HG03103 (cell line): ENCODE data around the gene SLC22A14.

Source experiments
- ATAC-seq: cut with Tn5 transposase; IDR thresholded peaks from one replicate; pipeline ENCODE4 v1.9.1; 2021; ENCODE audit warnings: low read depth; ENCODE audit not compliant: unreplicated experiment

The SLC22A14 gene

DNA sequence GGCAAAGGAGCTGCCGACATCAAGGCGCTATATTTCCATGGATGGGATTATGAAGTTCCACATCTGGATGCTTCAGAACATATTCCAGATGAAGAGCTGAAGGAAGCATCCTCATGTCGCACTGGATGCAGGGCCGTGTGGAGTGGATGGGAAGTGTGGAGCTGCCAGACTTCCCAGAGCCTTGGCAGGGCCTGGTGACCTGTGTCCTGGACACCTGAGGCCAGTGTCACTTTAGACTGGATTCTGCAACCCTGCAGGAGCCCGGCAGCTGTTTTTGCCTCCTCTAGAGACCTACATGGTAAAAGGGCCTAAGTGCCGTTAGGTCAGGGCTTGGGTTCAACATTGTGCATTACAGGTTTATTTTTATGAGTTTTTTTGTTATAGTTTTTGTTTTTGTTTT lies 53.2 kb downstream of the SLC22A14 start:
- no peak for ATAC-seq

DNA sequence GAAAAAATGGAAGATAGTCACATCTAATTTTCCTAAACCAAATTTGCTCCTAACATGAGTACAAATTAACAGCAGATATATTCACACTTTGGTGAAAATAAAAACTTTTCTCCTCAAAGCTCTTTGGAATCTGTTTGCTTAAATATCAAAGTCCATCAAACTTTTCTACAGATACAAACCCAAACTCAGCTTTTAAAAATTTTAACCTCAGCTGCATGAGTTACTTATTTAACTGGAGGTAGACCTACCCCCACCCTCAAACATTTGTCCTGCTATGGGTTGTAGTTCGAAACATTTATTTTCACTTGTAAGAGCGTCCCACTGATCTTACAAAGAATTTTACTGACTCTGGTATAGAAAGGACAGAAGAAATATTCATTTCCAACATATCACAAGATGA lies 55.6 kb downstream of the SLC22A14 start:
- no peak for ATAC-seq

DNA sequence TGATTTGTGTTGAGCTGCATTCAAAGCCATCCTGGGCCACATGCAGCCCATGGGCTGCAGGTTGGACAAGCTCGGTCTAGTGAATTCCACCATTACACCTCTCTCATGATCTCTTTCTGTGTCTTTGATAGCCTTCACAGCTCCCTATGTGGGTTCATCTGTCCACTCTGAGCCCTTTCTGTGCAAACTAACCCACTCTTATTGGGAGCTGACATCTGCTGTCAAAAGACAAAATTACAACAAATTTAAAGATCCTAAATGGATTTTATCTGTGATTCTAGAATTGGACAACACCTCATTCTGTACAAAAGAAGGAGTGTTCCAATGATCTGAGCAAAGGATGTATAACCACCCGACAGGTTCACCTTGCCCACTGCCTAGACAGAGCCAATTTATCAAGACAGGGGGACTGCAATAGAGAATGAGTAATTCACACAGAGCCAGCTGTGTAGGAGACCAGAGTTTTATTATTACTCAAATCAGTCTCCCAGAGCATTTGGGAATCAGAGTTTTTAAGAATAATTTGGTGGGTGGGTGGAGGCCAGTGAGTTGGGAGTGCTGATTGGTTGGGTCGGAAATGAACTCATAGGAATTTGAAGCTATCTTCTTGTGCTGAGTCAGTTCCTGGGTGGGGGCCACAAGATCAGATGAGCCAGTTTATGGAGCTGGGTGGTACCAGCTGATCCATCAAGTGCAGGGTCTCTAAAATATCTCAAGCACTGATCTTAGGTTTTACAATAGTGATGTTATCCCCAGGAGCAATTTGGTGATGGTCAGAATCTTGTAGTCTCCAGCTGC lies 61.9 kb downstream of the SLC22A14 start:
- ATAC-seq = no peak

DNA sequence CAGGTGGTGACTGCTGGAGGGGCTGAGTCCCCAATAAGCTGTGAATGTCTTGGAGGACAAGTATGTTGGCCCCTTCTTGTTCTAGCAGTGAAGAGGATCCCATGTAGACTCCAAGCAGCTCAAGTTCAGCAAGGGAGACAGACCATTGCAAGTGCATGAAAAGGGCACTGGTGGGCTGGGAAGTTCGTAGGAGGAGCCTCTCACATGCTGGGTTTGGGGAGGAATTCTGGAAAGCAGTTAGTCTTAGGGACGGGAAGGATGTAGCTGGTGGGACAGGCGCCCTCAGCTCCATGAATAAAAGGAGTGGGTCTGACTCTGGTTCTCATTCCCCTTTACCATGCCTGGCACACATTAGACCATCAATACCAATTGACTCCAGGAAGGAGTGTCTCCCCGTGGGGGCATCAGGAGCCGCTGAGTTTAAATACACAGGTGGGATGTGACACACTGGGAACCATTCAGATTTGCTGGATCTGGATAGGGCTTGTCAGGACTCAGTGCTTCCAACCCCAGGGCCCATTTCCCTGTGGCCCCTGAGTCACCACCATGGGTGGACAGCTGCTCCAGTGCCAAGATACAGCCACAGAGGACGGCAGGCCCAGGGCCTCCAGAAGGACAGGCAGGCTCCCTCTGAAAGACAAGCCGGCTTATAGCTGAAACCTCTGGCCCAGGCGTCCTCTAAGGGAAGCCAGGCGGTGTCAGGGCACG lies 63.9 kb downstream of the SLC22A14 start:
- no peak for ATAC-seq

DNA sequence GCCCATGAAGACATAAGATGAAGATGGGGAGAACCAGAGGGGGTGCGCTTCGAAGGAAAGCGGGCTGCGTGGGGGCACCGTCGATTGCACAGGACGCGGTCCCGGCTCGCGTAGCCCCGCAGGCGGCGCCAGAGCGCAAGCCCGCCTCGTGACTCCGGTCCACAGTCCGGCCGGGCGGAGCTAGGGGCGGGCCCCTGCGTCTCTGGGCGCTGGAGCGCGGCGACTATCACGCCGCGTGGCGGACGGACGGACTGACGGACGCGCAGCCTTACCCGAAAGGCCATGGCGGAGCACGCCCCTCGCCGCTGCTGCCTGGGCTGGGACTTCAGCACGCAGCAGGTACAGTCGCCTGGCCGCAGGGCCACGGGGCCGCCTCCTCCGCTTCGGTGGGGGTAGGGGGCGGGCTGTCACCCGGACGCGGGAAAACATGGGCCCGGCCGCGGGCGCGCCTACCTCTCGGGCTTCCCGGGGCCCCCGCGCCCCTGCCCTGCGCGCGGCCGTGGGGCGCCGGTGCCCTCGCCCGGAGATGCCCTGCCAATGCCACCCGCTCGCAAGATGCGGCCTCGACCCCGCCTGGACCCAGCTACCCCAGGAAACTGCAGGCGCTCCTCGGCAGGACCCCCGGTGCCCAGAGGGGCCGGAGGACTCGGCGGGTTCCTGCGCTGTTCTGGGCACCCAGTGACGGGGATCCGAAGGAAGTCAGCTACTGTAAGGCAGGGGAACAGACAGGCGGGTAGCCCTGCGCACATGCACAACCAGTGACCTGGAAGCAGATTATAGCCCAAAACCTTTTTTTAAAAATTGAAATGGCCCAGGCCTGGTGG lies 64.7 kb downstream of the SLC22A14 start, which contains the start of gene XYLB:
TSS of gene XYLB (plus strand) at position 199 of the 824 bp plus-strand sequence. CDS start at position 283, 84 bp downstream.
- peak; percentile 94 for ATAC-seq

DNA sequence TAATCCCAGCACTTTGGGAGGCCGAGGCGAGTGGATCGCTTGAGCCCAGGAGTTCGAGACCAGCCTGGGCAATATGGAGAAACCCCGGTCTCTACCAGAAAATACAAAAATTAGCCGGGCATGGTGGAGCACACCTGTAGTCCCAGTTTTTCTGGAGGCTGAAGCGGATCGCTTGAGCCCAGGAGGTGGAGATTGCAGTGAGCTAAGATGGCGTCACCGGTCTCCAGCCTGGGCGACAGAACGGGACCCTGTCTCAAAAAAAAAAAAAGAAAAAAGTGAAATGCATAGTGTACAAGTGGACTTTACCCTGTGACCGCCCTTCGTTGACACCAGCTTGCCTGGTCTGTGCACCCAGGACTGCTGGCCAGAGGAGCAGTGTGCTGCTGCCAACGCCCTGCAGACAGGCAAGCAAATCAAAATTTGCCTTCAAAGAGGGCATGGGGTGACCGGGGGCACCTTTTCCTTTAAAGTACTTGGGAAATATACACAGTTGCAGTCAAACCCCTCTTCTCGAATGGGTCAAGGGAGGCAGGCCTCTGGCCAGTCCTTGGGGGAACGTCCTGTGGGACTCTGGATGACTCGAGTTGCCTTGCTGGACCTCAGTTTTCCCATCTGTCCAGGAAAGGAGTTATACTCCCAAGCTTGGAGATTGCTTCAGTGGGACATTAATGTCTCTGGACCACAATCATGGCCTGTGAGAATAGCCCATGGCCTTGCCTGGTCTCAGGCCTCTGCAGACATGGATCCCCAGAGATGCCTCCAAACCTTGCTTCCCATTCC lies 65.5 kb downstream of the SLC22A14 start:
- no peak for ATAC-seq

DNA sequence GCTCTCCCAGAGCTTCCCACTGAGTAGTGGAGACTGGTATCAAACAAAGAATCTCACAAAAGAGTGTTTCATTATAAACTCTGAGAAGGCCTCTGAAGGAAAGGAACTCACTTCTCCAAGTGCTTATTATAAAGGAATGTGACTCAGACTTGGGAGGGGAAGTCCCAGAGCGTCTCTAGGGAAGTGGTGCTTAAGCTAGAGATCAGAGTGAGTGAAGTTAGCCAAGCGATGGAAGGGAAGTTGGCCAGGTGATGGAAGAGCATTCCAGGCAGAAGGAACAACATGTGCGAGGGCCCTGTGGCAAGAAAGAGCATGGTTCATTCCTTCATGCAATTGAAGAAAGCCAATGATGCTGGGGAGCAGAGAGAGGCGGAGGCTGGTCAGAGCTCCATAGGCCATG lies 66.8 kb downstream of the SLC22A14 start:
- ATAC-seq = no peak

DNA sequence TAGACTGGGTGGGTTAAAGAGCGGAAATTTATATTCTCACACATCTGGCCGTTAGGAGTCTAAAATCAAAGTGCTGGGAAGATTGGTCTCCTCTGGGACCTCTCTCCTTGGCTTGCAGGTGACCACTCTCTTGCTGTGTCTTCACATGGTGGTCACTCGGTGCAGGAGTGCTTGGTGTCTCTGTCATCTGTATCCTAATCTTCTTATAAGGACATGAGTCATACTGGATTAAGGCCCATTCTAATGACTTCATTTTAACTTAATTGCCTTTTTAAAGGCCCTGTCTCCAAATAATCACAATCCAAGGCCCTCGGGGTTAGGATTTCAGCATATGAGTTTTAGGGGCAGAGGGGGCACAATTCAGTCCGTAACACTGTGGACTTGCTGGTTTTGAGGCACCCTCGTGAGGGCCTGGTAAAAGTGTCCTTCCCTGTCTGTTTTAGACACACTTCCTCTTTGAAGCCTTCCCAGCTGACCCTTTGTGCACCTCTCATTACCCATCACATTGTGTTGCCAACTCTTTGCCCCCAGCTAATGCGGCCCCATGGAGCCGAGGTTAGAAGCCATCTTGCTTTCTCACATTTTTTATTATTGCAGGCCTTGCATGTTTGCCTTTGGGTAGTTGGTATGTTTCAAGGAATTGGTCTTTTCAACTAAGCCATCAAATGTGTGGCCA lies 67.7 kb downstream of the SLC22A14 start:
- ATAC-seq = no peak

DNA sequence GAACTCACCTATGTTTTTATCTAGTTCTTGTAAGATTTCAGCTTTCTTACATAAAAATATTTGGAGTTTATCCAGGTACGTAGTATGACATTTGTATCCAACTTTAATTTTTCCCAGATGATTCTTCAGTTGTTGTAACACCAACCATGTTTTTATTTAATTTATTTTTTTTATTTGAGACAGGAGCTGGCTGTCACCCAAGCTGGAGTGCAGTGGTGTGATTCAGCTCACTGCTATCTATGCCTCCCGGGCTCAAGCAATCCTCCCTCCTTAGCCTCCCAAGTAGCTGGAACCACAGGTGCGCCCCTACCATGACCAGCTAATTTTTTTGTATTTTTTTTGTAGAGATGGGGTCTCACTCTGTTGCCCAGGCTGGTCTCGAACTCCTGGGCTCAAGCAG lies 71.1 kb downstream of the SLC22A14 start:
- no peak for ATAC-seq

DNA sequence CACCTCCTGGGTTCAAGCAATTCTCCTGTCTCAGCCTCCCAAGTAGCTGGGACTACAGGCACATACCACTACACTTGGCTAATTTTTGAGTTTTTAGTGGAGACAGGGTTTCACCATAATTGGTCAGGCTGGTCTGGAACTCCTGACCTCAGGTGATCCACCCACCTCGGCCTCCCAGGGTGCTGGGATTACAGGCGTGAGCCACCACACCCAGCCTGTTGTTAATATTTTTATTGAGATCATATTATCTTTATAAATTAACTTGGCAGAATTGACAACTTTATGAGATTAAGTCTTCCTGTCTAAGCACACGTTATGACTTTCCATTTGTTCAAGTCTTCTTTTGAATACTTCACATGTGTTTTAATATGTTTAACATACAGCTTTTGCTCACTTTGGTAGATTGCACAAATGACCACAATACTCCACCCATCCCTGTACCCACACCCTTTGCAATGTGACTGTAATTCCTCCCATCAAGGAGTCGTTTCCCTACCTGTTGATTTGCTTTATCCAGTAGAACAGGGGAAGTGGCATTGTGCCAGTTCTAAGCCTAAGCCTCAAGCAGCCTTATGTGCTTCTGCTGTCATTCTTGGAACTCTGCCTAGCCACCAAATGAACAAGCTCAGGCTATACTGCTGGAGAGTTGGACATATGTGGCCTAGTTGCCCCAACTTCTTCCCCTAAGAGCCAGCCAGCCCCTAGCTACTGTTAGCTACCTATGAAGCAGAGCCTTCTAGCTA lies 72.7 kb downstream of the SLC22A14 start:
- ATAC-seq = no peak

DNA sequence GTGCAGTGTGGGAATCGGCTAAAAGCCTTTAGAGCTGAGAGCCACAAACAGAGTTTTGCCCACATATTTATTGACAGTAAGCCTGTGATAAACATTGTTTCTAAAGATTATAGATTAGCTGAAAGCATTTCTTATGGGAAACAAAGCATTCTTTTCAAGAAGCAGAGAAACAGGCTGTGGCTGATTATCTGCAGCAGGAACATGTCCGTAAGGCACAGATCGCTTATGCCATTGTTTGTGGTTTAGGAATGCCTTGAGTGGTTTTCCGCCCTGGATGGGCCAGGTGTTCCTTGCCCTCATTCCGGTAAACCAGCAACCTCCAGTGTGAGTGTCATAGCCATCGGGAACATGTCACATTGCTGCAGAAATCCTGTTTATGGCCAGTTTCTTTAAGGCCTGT lies 76.9 kb downstream of the SLC22A14 start:
- ATAC-seq = no peak

DNA sequence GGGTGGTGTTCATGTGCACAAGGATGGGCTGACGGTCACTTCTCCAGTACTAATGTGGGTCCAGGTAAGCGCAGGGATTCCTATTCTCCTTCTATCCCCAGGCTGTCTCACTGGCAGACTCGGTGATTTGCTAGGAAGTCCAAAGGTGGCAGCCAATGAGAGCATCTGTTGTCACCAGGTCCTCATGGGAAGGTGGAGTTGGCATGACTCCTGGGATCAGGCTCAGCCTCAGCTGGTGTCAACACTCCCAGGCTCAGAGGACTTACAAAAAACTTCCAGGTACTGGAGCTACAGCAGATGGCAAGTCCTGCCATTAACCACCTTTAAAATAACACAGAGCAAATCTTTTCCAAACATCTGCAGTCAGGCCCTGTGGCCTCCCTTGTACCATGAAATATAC lies 78.3 kb downstream of the SLC22A14 start:
- ATAC-seq = no peak

DNA sequence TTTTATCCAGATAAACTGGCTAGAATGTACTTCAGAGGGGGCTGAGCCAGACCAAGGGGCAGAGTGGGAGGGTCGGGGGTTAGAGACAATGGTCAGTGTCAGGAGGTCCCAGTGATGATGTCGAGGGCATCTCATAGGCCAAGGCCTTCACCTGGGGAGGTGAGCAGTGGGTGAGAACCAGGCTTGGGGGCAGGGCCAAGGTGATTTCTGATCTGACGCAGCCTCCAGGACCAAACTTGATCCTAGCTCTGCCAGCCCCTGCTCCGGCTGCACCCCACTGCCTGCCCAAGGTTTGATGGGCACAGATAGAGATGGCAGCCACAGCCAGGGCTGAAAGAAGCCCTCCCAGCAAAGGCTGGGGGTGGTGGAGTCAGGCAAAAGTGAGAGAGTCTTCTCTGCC lies 79.4 kb downstream of the SLC22A14 start:
- no peak for ATAC-seq

DNA sequence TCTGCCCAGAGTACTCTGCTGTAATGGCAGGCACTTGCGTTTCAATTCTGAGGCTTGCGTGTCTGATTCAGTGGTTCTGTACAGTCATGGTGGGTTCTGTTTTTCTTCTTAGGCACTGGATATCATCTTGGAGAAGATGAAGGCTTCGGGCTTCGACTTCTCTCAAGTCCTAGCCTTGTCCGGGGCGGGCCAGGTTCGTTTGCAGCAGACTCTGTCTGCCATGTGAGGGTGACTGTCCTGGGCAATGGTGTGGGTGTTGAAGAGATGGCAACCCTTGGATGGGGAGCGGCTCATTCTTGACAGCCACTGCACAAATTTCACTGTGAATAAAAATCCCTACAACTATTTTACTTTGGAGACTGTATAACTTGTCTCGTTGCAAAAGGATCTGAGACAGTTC lies 80.7 kb downstream of the SLC22A14 start:
- ATAC-seq = no peak

DNA sequence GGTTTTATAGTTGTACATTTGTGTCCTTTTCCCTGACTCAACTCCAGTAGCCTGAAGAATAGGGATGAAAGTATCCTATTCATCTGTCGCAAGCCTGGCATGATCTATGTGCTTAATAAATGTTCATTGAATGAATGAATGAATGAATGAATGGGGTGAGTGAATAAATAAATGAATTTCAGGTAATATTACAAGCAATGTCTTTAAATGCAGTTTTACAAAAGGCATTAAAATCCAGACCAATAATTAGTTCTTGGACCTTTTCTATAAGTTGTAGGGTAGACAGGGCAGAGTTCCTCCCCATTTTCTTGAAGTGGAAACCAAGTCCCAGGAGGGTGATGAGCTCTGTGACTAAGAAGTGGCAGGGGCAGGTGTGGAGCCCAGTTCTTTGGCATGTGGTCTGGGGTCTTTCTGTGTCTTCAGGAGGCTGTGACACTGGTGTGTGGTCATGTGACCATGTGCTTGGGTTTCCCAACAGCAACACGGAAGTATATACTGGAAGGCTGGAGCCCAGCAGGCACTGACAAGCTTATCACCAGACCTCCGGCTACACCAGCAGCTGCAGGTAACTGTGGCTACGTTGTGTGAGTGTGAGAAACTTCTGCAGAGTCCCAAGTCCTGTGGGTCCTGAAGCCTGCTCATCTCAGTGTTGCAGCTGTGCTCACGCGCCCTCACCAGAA lies 82.8 kb downstream of the SLC22A14 start:
- ATAC-seq = no peak

DNA sequence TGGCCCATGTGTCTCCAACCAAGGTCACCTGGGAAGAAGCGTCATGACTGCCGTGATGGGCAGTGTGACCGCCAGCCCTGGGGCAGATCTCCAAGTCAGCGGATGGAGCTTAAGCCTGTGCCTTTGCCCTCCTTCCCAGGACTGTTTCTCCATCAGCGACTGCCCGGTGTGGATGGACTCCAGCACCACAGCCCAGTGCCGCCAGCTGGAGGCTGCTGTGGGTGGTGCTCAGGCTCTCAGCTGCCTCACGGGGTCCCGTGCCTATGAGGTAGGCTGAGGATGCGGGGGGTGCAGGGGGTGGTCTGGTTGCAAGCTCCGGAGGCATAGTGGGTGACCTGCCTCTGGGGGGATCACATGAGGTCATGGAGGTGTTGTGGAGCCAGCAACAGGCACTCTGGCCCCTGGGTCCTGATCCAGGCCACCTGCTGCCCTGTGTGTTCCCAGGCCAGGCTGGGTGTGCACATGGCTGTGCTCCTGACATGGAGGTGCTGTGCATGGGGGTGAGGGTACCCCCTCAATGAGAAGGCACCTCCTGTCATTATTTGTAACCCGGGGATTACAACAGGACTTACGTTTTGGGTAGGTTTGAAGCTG lies 83.5 kb downstream of the SLC22A14 start:
- no peak for ATAC-seq

DNA sequence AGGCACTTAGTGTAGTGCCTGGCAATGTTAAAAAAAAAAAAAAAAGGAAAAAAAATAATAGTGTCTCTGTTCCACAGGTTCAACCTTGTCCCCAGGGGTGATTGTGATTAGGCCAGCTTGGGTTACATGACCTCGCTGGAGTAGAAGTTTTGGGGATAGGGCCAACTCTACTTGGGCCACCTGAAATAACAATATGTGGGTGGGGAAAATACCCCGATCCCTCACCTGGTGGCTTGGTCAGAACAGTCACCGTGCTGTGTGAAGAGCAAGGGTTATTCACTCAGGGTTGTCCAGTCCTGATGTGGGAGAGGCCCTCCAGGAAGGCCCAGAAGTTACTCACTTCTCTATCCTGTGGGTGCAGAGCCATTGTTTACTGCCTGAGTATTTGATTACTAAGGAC lies 84.0 kb downstream of the SLC22A14 start:
- no peak for ATAC-seq

DNA sequence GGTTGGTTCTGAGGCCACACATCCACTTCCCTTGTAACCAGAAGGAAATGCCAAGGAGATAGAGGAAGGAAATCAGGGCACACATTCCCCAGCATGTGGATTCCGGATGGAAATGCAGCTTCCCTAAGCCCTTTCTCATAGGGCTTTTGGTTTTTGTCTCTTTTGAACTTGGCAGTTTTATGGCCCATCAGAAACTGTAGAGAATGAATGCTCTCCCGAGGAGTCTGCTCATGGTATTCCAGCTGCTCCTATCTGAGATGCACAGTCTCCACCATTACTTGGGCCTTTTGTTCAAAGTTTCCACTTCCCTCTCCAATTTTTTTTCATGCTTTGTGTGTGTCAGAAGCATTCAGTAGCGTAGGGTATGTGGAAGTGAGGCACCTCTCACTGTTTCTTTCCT lies 85.7 kb downstream of the SLC22A14 start:
- ATAC-seq = no peak
